K562 (cell line): ENCODE results near the gene CDKL5. TPM values are rescaled to one million over a fixed set of nuclear protein-coding genes. Genes with fewer than 3 reads are reported as not detected.

ENCODE experiments used
- ATAC-seq: fragments of 200-7000 bp; cut with Tn5 transposase; 3 replicates; pipeline ENCODE4 v1.9.1; 2020; ENCODE audit warnings: moderate library complexity
- BruUV-seq: library from RNA; stranded (reverse); fragments of 400-500 nt; replicated peaks from 2 replicates; lab custom pipeline; 2021; lab: Mats Ljungman, UMichigan
- CTCF ChIA-PET: fragments of 300-600 bp; formaldehyde crosslinking; extraction: SDS; loops from one replicate; lab custom pipeline; 2021; ENCODE audit warnings: low intra/inter-chr PET ratio; lab: Yijun Ruan, JAX
- POLR2A ChIA-PET: fragments of 300-600, 350-650 bp; sonication (Branson Sonifier 250); formaldehyde crosslinking; extraction: SDS; loops from one replicate; lab custom pipeline; 2021; ENCODE audit warnings: antibody characterized with exemption, inconsistent platforms; lab: Yijun Ruan, JAX
- DNase-seq, 4 experiments: peaks; one replicate each; pipeline versions ENCODE4 v3.0.0 to v3.0.0-alpha.2; 2011 to 2018; ENCODE audit warnings: low spot score in 3 of 4, mixed read lengths in 3 of 4; ENCODE audit errors: extremely low read depth in 1 of 4
- FAIRE-seq: peaks from 2 replicates; lab custom pipeline; 2011; peaks lifted over from hg19 to GRCh38; lab: Jason Lieb, UNC
- H2AFZ ChIP-seq: 2 replicates; pipeline ENCODE4 v1.6.0; 2011; ENCODE audit warnings: low read depth, low read length, control low read depth, inconsistent platforms
- H3K27ac ChIP-seq: fragments of 200-600 bp; 3 replicates; pipeline ENCODE4 v1.8.0; 2011; ENCODE audit warnings: low read depth, mild to moderate bottlenecking, control low read depth, inconsistent platforms, low read length, moderate library complexity, mixed read lengths; ENCODE audit errors: extremely low read depth
- H3K27me3 ChIP-seq, 2 experiments: fragments of 300-600 bp in 1 of 2; 2 replicates in 1 of 2; 3 replicates in 1 of 2; pipeline versions ENCODE4 v1.6.0 to v1.8.0; 2011; ENCODE audit warnings: inconsistent platforms in 2 of 2, low read length in 2 of 2, mild to moderate bottlenecking in 1 of 2, mixed read lengths in 1 of 2, moderate library complexity in 1 of 2; ENCODE audit not compliant: control insufficient read depth in 2 of 2, insufficient read depth in 2 of 2
- H3K36me3 ChIP-seq: fragments of 300-600 bp; 3 replicates; pipeline ENCODE4 v1.8.0; 2011; ENCODE audit warnings: mild to moderate bottlenecking, low read length, inconsistent platforms; ENCODE audit not compliant: control insufficient read depth, insufficient read depth
- H3K4me1 ChIP-seq, 2 experiments: fragments of 200-600 bp in 1 of 2; replicated peaks in 1 of 2; 2 replicates in 1 of 2; 3 replicates in 1 of 2; pipeline versions ENCODE4 v1.5.1 to v1.8.0; 2011; ENCODE audit warnings: inconsistent platforms in 2 of 2, low read length in 2 of 2, mild to moderate bottlenecking in 1 of 2, mixed read lengths in 1 of 2, moderate library complexity in 1 of 2; ENCODE audit not compliant: control insufficient read depth in 2 of 2, insufficient read depth in 2 of 2
- H3K4me2 ChIP-seq: 2 replicates; pipeline ENCODE4 v1.6.1; 2011; ENCODE audit warnings: low read length, control low read depth, inconsistent platforms, mixed read lengths; ENCODE audit not compliant: insufficient read depth
- H3K4me3 ChIP-seq: fragments of 200-600 bp; sonication (generic), shearing (Covaris generic); 2 replicates; pipeline ENCODE4 v1.5.1; 2016; ENCODE audit warnings: control low read depth, inconsistent platforms
- H3K79me2 ChIP-seq: fragments of 200-600 bp; 3 replicates; pipeline ENCODE4 v1.8.0; 2011; ENCODE audit warnings: low read length, inconsistent platforms; ENCODE audit not compliant: control insufficient read depth, insufficient read depth
- H3K9ac ChIP-seq, 2 experiments: 2 replicates each; pipeline versions ENCODE4 v1.6.0 to v1.6.1; 2011; ENCODE audit warnings: low read depth in 2 of 2, low read length in 2 of 2, control low read depth in 1 of 2, inconsistent platforms in 1 of 2, mild to moderate bottlenecking in 1 of 2, mixed read lengths in 1 of 2; ENCODE audit not compliant: insufficient read depth in 1 of 2
- H3K9me1 ChIP-seq: one replicate; pipeline ENCODE4 v1.6.0; 2011; ENCODE audit warnings: inconsistent platforms, mild to moderate bottlenecking, low read length, moderate library complexity; ENCODE audit not compliant: control insufficient read depth, insufficient read depth
- H3K9me3 ChIP-seq: replicated peaks from 2 replicates; pipeline ENCODE4 v1.5.1; 2011; ENCODE audit warnings: low read depth, low read length, inconsistent platforms; ENCODE audit not compliant: control insufficient read depth, insufficient read depth
- H4K20me1 ChIP-seq: replicated peaks from 2 replicates; pipeline ENCODE4 v1.6.1; 2011; ENCODE audit warnings: low read length, inconsistent platforms, mixed read lengths; ENCODE audit not compliant: control insufficient read depth, insufficient read depth
- CTBP1 ChIP-seq: fragments of 450-650 bp; IDR thresholded peaks from 2 replicates; pipeline ENCODE4 v1.6.1; 2016; ENCODE audit warnings: borderline replicate concordance
- KLF13 ChIP-seq: fragments of 450-650 bp; IDR thresholded peaks from 2 replicates; pipeline ENCODE4 v1.6.1; 2016; ENCODE audit warnings: missing genetic modification characterization, low read depth, mild to moderate bottlenecking, missing compliant biosample characterization, moderate library complexity, borderline replicate concordance
- WGBS: fragments of 100-300 bp; shearing (Covaris generic); methylation state at CpG from one replicate; pipeline ENCODE4 v1.1.6; 2016; ENCODE audit warnings: low coverage, mixed read lengths; ENCODE audit not compliant: insufficient coverage; ENCODE audit errors: missing lambda C conversion rate; 5-methylcytosine and 5-hydroxymethylcytosine counted together
- in situ Hi-C: fragments of 300-500 bp; cut with MboI; formaldehyde crosslinking; loops from 4 replicates; pipeline ENCODE4 v1.15.0; 2018; ENCODE audit warnings: inconsistent platforms, mixed read lengths
- intact Hi-C: fragments of 100-400 bp; cut with micrococcal nuclease; formaldehyde crosslinking; loops from 2 replicates; pipeline ENCODE4 v1.14.2; 2022
- polyA plus RNA-seq, 8 experiments: library from polyadenylated mRNA; depleted of rRNA in 4 of 8; stranded (reverse) in 5 of 8; unstranded in 3 of 8; fragments of >200 nt; fragmentation: Nextera tagmentation in 2 of 8; fragmentation: Illumina TruSeq in 1 of 8; extraction: Ambion mirVana in 2 of 8; extraction: Trizol in 1 of 8; gene quantifications; 2 replicates each; pipeline versions ENCODE4 v1.2.1 to v1.2.3, GENCODE V29; 2011 to 2014; ENCODE audit warnings: inconsistent platforms in 1 of 8, missing spikeins in 1 of 8
- small RNA-seq: library from RNA; depleted of rRNA; stranded (forward); fragments of <200 nt; gene quantifications from one replicate; pipeline ENCODE3, GENCODE V24; 2014
- total RNA-seq, 7 experiments: library from RNA; depleted of rRNA in 6 of 7; stranded (reverse); fragments of >200 nt in 6 of 7; fragmentation: Illumina TruSeq in 2 of 7; extraction: Trizol in 2 of 7; gene quantifications; 2 replicates each; pipeline versions ENCODE4 v1.2.1 to v1.2.3, GENCODE V29; 2011 to 2021; ENCODE audit warnings: low replicate concordance in 1 of 7

CDKL5 gene
- total and polyA plus RNA-seq, 9 of the 15 experiments (the other 6 are each of a cell fraction or from before 2014, with no cell fraction given) = under 0.01 to 0.21 (median 0.04) TPM

- intact Hi-C loops (no loop called here), in situ Hi-C loops (no loop called here)
- Histone ChIP-seq H3K9me1 (no peaks in the 10 kb centered on the region), H3K4me2 (no peak overlapping the region), H3K27me3 (no peaks in the 10 kb centered on the region), H3K4me1 (no peaks in the 10 kb centered on the region), H3K9ac (no peak overlapping the region), H2AFZ (no peak overlapping the region), H3K4me3 (no peak overlapping the region), H4K20me1 (no peaks in the 10 kb centered on the region), H3K36me3 (no peaks in the 10 kb centered on the region), H3K9me3 (no peaks in the 10 kb centered on the region), H3K79me2 (no peaks in the 10 kb centered on the region), H3K27ac (no peak overlapping the region)
- ChIA-PET POLR2A (no interaction called here), CTCF (no interaction called here)
- no TSS peak for BruUV-seq
- FAIRE-seq (no peak), ATAC-seq (no peak), DNase-seq (no peak)
- WGBS = 0% methylated on average over 6 of the region's 12 CpGs
- TF ChIP-seq CTBP1 (no peak), KLF13 (tag) (no peak)
These were observed 277.2 kb downstream of the CDKL5 start for GRCh38 chrX:18702362-18703195.

Small RNA genes within 50 kb of the gene (small RNA-seq; reads per million reads assigned to genes)
- gene RF00019 = not detected

Other genes starting within 250 kb of the CDKL5 start
- 0.09 TPM in 1 of 2 replicates, not detected in the other for gene BEND2, start 204.7 kb upstream of the CDKL5 start, total RNA-seq (2014; rRNA removed)
- not detected in 2 replicates for gene BEND2, start 204.7 kb upstream of the CDKL5 start, total RNA-seq (2014; rRNA removed; fragmentation: Illumina TruSeq; extraction: Trizol)
- gene BEND2, start 204.7 kb upstream of the CDKL5 start, total RNA-seq (2015; rRNA removed; fragmentation: Illumina TruSeq; extraction: Trizol) = not detected in 2 replicates
- 0.09 TPM in 1 of 2 replicates, not detected in the other for gene BEND2, start 204.7 kb upstream of the CDKL5 start, total RNA-seq (2021)
- 0.01 TPM in 1 of 2 replicates, not detected in the other for gene BEND2, start 204.7 kb upstream of the CDKL5 start, polyA plus RNA-seq (2011; rRNA removed)
- 0.04 and 0.07 TPM in 2 replicates for gene BEND2, start 204.7 kb upstream of the CDKL5 start, polyA plus RNA-seq (2014; fragmentation: Illumina TruSeq; extraction: Trizol)
- gene BEND2, start 204.7 kb upstream of the CDKL5 start, polyA plus RNA-seq (2014; fragmentation: Nextera tagmentation; extraction: Ambion mirVana) = under 1 TPM; 0.07 to 0.18 TPM
- 0.03 TPM in 1 of 2 replicates, not detected in the other for gene BEND2, start 204.7 kb upstream of the CDKL5 start, polyA plus RNA-seq (2014; rRNA removed)
- gene SCML2, start 70.9 kb upstream of the CDKL5 start, total RNA-seq (2014; rRNA removed) = 15.1 and 16.5 TPM in 2 replicates
- gene SCML2, start 70.9 kb upstream of the CDKL5 start, total RNA-seq (2014; rRNA removed; fragmentation: Illumina TruSeq; extraction: Trizol) = 25.6 and 27.5 TPM in 2 replicates
- gene SCML2, start 70.9 kb upstream of the CDKL5 start, total RNA-seq (2015; rRNA removed; fragmentation: Illumina TruSeq; extraction: Trizol) = 19.0 and 22.9 TPM in 2 replicates
- 19.0 and 19.6 TPM in 2 replicates for gene SCML2, start 70.9 kb upstream of the CDKL5 start, total RNA-seq (2021)
- gene SCML2, start 70.9 kb upstream of the CDKL5 start, polyA plus RNA-seq (2011; rRNA removed) = 26.6 and 29.4 TPM in 2 replicates
- gene SCML2, start 70.9 kb upstream of the CDKL5 start, polyA plus RNA-seq (2014; fragmentation: Illumina TruSeq; extraction: Trizol) = 27.4 and 30.8 TPM in 2 replicates
- gene SCML2, start 70.9 kb upstream of the CDKL5 start, polyA plus RNA-seq (2014; fragmentation: Nextera tagmentation; extraction: Ambion mirVana) = 10 to 100 TPM; 18.2 to 30.4 TPM
- gene SCML2, start 70.9 kb upstream of the CDKL5 start, polyA plus RNA-seq (2014; rRNA removed) = 20.7 and 25.8 TPM in 2 replicates
- gene RS1, start 246.5 kb downstream of the CDKL5 start, total RNA-seq (2014; rRNA removed) = not detected in 2 replicates
- gene RS1, start 246.5 kb downstream of the CDKL5 start, total RNA-seq (2014; rRNA removed; fragmentation: Illumina TruSeq; extraction: Trizol) = not detected in 2 replicates
- gene RS1, start 246.5 kb downstream of the CDKL5 start, total RNA-seq (2015; rRNA removed; fragmentation: Illumina TruSeq; extraction: Trizol) = not detected in 2 replicates
- gene RS1, start 246.5 kb downstream of the CDKL5 start, total RNA-seq (2021) = not detected in 2 replicates
- gene RS1, start 246.5 kb downstream of the CDKL5 start, polyA plus RNA-seq (2011; rRNA removed) = not detected in 2 replicates
- gene RS1, start 246.5 kb downstream of the CDKL5 start, polyA plus RNA-seq (2014; fragmentation: Illumina TruSeq; extraction: Trizol) = not detected in 2 replicates
- not detected for gene RS1, start 246.5 kb downstream of the CDKL5 start, polyA plus RNA-seq (2014; fragmentation: Nextera tagmentation; extraction: Ambion mirVana)
- not detected in 2 replicates for gene RS1, start 246.5 kb downstream of the CDKL5 start, polyA plus RNA-seq (2014; rRNA removed)